ENCODE results near the gene PRCD. TPM values are rescaled to one million over a fixed set of nuclear protein-coding genes. Genes with fewer than 3 reads are reported as not detected.

The PRCD gene
- polyA plus RNA-seq, 1 donor from 2014 or later: 22.5 TPM

- Histone ChIP-seq H3K4me2 (ENCODE audit: low read length) (no peak overlapping the region), H3K9me2 (ENCODE audit: insufficient read depth, low read length) (no peaks in the 10 kb centered on the region), H2AFZ (ENCODE audit: low read depth, low read length) (no peak overlapping the region), H3F3A (ENCODE audit: insufficient read depth, low read length, poor library complexity, severe bottlenecking) (no peaks in the 10 kb centered on the region), H4K20me1 (ENCODE audit: insufficient read depth) (no peaks in the 10 kb centered on the region), H3K27me3 (ENCODE audit: insufficient read depth, low read depth, low read length) (no peaks in the 10 kb centered on the region), H3K9ac (ENCODE audit: low read length) (no peak overlapping the region), H3K4me3 (ENCODE audit: low read length) (no peak overlapping the region), H3K36me3 (ENCODE audit: insufficient read depth, low read length) (no peaks in the 10 kb centered on the region), H3K79me2 (replicated peaks; ENCODE audit: insufficient read depth, low read length) (no peaks in the 10 kb centered on the region), H3K9me3 (ENCODE audit: low read length) (no peaks in the 10 kb centered on the region), H3K27ac (ENCODE audit: low read length) (no peak overlapping the region)
- TF ChIP-seq, protein P1, sequence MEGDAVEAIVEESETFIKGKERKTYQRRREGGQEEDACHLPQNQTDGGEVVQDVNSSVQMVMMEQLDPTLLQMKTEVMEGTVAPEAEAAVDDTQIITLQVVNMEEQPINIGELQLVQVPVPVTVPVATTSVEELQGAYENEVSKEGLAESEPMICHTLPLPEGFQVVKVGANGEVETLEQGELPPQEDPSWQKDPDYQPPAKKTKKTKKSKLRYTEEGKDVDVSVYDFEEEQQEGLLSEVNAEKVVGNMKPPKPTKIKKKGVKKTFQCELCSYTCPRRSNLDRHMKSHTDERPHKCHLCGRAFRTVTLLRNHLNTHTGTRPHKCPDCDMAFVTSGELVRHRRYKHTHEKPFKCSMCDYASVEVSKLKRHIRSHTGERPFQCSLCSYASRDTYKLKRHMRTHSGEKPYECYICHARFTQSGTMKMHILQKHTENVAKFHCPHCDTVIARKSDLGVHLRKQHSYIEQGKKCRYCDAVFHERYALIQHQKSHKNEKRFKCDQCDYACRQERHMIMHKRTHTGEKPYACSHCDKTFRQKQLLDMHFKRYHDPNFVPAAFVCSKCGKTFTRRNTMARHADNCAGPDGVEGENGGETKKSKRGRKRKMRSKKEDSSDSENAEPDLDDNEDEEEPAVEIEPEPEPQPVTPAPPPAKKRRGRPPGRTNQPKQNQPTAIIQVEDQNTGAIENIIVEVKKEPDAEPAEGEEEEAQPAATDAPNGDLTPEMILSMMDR (IDR thresholded peaks at IDR 0.05; ENCODE audit: poor library complexity, severe bottlenecking): no peak
- no peak for TF ChIP-seq RAD21 (conservative IDR thresholded peaks at IDR 0.05)
- no peak for TF ChIP-seq TAF1 (IDR thresholded peaks at IDR 0.05; ENCODE audit: low read depth)
- no peak for TF ChIP-seq MXI1 (conservative IDR thresholded peaks at IDR 0.05; ENCODE audit: poor library complexity, severe bottlenecking)
- TF ChIP-seq SMC3 (conservative IDR thresholded peaks at IDR 0.05; ENCODE audit: poor library complexity): no peak
- no peak for TF ChIP-seq EP300 (conservative IDR thresholded peaks at IDR 0.05; ENCODE audit: poor library complexity, severe bottlenecking)
- TF ChIP-seq, protein P2, sequence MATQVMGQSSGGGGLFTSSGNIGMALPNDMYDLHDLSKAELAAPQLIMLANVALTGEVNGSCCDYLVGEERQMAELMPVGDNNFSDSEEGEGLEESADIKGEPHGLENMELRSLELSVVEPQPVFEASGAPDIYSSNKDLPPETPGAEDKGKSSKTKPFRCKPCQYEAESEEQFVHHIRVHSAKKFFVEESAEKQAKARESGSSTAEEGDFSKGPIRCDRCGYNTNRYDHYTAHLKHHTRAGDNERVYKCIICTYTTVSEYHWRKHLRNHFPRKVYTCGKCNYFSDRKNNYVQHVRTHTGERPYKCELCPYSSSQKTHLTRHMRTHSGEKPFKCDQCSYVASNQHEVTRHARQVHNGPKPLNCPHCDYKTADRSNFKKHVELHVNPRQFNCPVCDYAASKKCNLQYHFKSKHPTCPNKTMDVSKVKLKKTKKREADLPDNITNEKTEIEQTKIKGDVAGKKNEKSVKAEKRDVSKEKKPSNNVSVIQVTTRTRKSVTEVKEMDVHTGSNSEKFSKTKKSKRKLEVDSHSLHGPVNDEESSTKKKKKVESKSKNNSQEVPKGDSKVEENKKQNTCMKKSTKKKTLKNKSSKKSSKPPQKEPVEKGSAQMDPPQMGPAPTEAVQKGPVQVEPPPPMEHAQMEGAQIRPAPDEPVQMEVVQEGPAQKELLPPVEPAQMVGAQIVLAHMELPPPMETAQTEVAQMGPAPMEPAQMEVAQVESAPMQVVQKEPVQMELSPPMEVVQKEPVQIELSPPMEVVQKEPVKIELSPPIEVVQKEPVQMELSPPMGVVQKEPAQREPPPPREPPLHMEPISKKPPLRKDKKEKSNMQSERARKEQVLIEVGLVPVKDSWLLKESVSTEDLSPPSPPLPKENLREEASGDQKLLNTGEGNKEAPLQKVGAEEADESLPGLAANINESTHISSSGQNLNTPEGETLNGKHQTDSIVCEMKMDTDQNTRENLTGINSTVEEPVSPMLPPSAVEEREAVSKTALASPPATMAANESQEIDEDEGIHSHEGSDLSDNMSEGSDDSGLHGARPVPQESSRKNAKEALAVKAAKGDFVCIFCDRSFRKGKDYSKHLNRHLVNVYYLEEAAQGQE (IDR thresholded peaks at IDR 0.05; ENCODE audit: borderline replicate concordance): no peak
- TF ChIP-seq POLR2AphosphoS5 (IDR thresholded peaks at IDR 0.05): no peak
- no peak for TF ChIP-seq EZH2 (IDR thresholded peaks at IDR 0.05; ENCODE audit: borderline replicate concordance, insufficient read depth, low read length, poor library complexity, severe bottlenecking)
Measured at GRCh38 chr17:76551685-76552084, 11.8 kb downstream of the PRCD start.

- Histone ChIP-seq H3K9me3 (ENCODE audit: low read length) (no peaks in the 10 kb centered on the region), H3K79me2 (replicated peaks; ENCODE audit: insufficient read depth, low read length) (peaks cover 2% of the 10 kb centered on the region), H3K36me3 (ENCODE audit: insufficient read depth, low read length) (no peaks in the 10 kb centered on the region), H3F3A (ENCODE audit: insufficient read depth, low read length, poor library complexity, severe bottlenecking) (no peaks in the 10 kb centered on the region), H4K20me1 (ENCODE audit: insufficient read depth) (no peaks in the 10 kb centered on the region), H2AFZ (ENCODE audit: low read depth, low read length) (no peak overlapping the region), H3K9me2 (ENCODE audit: insufficient read depth, low read length) (no peaks in the 10 kb centered on the region), H3K4me3 (ENCODE audit: low read length) (no peak overlapping the region), H3K4me2 (ENCODE audit: low read length) (no peak overlapping the region), H3K27ac (ENCODE audit: low read length) (no peak overlapping the region), H3K9ac (ENCODE audit: low read length) (no peak overlapping the region), H3K27me3 (ENCODE audit: insufficient read depth, low read depth, low read length) (no peaks in the 10 kb centered on the region)
- TF ChIP-seq, protein P1 (IDR thresholded peaks at IDR 0.05; ENCODE audit: poor library complexity, severe bottlenecking): no peak
- TF ChIP-seq EZH2 (IDR thresholded peaks at IDR 0.05; ENCODE audit: borderline replicate concordance, insufficient read depth, low read length, poor library complexity, severe bottlenecking) (no peak), RAD21 (conservative IDR thresholded peaks at IDR 0.05) (no peak), TAF1 (IDR thresholded peaks at IDR 0.05; ENCODE audit: low read depth) (no peak), EP300 (conservative IDR thresholded peaks at IDR 0.05; ENCODE audit: poor library complexity, severe bottlenecking) (no peak), MXI1 (conservative IDR thresholded peaks at IDR 0.05; ENCODE audit: poor library complexity, severe bottlenecking) (no peak)
- TF ChIP-seq, protein P2 (IDR thresholded peaks at IDR 0.05; ENCODE audit: borderline replicate concordance): no peak
Measured at GRCh38 chr17:76553178-76553908, 13.5 kb downstream of the PRCD start.
